ENCODE measurements around the gene CENPN.

Gene CENPN

GRCh38 chr16:81035975-81036750 lies 29.1 kb downstream of the CENPN start:
- DNase-seq, result peak; percentile 82

DNA sequence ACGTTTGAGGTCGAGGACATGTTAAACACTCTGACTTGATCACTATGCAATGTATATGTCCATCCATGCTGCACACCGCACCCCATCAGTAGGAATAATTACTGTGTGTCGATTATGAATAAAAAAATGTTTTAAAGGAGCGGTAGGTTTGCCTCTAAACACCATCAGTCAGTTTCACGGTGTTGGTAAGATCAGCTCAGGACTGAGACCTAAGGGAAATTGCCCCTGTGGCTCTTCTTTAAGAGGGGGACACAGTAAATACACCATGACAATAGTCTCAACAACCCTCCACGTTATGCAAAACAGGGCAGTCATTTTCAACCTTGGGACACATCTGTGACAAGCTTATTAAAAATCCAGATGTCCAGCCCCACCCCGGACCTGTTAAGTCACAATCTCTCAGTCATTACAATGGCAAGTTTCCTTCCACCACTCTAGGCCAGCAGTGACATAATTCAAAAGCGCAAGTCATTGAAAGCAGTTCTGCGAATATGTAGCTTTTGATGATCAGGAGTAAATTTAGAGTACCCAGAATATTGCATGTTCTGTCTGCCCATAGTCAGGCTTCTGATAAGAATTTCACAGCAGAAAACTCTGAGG lies 29.8 kb downstream of the CENPN start:
- no peak for DNase-seq

DNA sequence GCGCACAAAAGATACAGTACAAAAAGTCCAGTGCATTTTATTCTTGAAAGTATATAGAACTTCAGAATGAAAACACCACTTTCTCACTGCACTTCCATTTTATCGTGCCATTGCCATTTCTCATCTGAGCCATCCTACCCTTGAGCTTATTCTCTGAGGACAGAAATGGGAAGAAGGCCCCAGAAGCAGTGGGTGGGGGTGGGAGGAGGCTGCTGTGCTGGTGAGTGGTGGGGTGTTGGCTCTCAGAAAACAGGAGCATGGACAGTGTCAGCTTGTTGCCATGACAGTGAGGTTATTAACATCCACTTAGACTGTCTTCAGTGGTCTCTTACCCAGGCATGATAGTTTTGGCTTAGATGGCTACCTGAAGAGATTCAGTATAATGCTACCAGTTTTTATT lies 33.1 kb downstream of the CENPN start:
- no peak for DNase-seq

DNA sequence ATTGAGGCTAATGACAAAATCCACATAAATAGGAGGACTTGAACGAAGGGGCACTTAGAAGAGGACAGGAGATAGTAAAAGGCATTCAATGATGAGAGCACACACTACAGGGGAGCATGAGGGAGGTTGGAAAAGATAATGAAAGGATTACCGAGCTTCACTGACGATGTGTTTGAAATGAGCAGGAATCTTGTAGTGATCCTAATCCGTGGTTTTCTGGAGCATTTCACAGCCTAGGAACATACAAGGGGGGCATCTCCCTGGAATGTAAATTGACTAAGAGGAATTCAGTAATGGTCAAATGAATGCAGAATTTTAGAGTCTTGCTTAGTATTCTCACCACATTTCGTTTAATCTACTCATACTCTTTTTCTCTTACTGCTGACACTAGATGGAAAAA lies 33.8 kb downstream of the CENPN start:
- DNase-seq, result no peak

DNA sequence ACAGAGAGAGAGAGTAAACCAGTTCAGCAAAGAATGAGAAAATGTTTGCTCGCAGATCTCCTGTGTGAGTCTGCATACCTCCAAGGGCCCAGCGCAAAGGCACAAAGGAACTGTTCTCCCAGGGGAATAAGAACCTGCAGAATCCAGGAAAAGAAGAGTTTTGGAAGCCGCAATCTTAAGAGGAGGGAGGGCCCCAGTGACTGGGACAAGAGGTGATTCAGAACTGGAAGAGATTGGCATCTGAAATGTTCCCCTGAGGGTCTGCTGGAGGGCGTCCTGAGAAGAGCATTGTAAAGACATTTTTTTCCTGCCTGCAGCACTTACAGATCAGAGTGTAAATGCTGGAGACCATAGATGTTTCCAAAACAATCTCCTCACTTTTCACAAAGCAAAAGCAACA lies 34.7 kb downstream of the CENPN start:
- DNase-seq, result no peak

DNA sequence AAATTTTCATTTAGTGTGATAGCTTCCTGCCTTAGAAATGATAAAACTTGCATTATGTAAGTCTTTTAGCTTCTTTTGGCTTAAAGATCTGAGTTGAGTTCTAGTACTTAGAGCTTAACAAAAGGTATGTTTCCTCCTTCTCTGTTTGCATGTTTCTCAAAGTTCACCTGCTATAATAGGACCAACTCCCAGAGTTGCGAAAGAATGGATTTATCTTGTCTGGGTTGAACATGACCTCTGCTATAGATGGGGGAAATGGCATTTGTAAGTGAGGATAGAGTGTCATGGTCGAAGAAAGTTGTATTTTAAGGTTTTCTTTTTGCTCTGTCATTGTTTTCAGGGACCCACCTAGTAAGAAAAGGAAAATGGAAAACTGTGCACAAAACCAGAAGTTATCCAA lies 35.8 kb downstream of the CENPN start:
- DNase-seq, result no peak

- no peak for DNase-seq
These were observed 46.7 kb downstream of the CENPN start for GRCh38 chr16:81053761-81054160.

DNA sequence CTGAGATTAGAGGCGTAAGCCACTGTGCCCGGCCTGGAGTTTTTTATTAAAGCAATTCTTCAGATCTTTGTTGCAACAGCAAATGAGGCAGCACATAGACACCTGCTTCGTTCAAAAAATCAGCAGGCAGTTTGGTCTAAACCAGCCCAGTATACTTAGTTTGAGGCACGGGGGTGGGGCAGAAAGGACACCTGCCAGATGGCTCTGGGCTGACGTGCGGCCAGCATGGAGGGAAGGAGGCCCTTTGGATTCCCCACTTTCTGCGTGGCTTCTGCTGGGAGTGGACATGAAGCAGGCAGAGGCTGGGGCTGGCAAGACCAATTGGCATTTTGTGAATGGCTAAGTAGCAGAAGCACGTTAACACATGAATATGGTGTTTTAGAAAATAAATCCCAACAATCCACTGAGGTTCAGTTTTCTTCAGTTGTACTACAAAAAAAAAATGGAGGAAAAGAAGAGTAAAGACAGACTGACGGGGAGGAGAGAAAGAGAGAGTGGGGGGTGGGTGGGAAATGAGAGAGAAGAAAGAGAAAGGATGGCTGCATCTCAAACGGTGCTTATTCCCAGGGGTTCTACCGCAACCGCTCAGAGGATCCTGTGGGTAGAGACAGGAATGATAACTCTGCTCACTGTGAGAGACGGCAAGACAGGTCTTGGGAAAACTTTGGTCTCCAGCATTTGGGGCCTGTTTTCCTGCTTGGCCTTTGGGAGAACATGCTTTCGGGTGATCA lies 53.7 kb downstream of the CENPN start:
- DNase-seq, result no peak

DNA sequence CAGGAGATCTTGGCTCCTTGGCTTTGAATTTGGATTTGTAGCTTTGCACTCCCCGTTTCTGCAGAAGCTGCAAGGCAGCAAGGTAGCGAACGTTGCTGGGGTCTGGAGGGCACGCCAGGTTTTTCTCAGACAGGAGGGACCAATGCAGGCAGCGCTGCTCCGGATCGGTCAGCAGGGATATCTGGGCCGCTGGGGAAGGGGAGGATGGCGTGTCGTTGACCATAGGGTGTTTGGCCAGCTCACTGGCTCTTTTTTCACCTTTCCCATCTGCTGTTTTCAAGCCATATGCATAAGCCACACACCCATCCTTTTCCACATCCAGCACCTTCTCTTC lies 54.3 kb downstream of the CENPN start:
- no peak for DNase-seq

DNA sequence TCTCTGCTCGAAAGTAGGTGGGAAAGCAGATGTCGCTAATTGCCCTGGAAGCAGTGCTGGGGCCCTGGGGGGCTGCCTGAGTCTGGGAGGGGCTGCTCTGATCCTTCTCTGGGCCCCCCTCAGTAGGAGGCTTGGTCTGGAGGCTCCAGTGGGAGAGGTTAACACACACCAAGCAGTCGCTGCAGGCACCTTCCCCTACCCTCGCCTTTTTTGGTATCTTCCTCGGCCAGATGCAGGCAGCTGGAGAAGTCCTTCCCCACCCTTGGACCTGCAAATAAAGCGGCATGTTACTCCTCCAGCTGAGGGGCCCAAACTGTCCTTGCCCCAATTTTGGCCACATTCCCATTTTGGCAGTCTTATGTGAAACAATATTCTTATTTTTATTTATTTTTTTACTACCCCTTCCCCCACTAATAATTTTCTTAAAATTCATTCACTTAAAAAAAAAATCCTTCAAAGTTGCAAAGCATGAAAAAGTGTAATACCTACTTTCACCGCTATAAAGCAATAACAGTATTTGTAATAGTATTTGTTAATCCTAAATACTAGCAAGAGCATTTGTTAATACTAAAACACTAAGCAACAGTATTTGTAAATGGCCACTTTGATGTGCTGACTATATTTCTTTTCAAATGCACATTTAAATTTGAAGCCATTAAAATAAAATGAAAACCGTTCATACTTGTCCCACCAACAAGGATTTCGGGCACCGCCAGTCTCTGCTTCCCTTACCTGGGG lies 55.0 kb downstream of the CENPN start:
- no peak for DNase-seq

DNA sequence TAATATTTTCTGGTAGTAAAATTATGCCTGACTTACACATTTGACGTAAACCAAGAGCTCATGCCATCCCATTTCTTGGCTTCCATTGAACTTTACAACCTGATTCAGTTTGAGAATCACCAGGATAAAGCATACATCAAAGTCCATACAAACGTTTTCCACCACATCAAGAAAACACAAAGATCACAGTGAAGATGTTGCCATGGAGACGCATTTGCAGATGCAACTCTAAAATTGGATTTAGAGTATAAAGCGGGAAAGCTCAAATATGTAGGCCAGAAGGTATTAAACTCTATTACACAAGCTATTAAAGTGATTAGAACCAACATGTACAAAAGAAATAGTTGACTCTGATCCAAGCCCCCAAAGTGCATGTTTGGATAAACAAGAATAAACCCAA lies 59.7 kb downstream of the CENPN start:
- DNase-seq, result no peak

- no peak for DNase-seq
These were observed 60.2 kb downstream of the CENPN start for GRCh38 chr16:81067166-81067565.

- no peak for DNase-seq
These were observed 62.0 kb downstream of the CENPN start for GRCh38 chr16:81069063-81069462.

DNA sequence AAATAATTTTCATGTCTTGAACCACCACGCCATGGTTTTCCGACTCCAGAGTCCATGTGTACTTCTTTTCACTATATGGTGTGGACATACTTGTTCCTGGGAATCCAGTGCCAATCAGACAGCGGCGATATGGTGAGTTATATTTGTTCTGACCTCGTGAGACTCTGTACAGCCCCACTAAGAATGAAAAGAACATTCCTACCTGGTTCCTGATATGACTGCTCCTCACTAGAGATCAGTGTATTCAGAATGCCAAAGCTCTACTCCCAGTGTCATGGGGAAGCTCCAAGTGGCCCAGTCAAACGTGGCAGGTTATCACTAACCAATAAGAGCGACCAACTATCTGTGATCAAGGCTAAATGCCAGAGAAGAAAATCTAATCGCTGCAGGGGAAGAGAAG lies 64.0 kb downstream of the CENPN start:
- no peak for DNase-seq

- no peak for DNase-seq
These were observed 64.8 kb downstream of the CENPN start for GRCh38 chr16:81071805-81072204.

- DNase-seq, result no peak
These were observed 66.7 kb downstream of the CENPN start for GRCh38 chr16:81073560-81074330.

GRCh38 chr16:81076566-81077075 lies 69.6 kb downstream of the CENPN start:
- DNase-seq, result peak; percentile 99

DNA sequence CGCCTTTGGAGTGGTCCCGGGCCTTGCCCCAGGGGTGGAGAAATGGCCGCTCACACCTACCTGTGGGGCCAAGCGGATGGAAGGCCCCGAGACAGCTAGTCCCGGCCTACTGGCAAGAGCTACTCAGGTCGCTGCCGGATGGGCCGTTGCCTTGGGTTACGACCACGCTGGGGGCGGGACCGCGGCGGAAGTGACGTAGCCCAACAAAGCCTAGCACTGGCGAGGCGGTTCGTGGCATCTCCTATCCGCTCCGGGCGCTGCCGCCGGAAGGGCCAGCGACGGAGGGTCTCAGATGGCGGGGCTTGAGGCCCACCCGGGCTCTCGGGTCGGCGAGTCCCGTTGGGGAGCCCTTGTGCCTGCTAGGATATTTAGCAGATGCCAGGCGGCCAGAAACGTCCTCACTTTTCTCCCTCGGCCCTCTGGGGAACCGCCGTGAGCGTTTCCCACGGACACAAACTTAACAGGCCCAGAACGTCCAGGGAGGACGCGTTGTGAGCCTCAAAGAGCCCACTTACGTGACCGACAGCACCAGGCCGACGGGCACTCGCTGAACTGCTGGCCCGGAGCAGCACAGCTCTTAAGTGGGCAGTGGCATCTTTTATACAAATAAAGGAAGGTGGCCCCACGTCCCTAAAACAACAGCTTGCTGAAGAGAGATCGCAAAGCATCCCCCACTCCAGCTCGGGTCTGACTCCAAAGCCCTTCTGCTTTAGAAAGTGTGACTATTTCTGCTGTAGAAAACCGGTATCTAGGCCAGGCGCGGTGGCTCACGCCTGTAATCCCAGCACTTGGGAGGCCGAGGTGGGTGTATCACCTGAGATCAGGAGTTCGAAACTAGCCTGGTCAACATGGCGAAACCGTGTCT lies 70.3 kb downstream of the CENPN start, which contains the start of gene C16orf46:
TSS of gene C16orf46 (minus strand) at position 163 of the 865 bp plus-strand sequence. CDS start 13,283 bp downstream, outside the sequence.
- peak; percentile 100 for DNase-seq

DNA sequence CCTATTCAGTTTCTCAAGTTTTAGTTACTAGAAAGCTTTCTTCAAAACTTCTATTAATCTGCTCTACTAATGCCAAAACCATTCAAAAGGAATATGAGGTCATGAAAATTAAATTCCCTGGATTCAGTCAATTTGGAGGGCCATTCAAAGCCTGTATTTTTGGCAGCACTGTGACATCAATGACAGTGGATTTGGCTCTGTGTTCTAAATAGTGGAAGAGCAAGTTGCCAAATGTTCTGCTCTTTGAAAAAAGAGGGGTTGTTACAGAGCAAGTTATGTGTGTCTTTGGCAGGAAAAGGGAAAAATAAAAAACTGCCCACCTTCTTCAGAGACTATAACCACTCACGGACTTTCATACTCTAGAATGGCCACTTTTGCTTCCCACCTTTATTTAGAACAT lies 73.2 kb downstream of the CENPN start:
- no peak for DNase-seq

DNA sequence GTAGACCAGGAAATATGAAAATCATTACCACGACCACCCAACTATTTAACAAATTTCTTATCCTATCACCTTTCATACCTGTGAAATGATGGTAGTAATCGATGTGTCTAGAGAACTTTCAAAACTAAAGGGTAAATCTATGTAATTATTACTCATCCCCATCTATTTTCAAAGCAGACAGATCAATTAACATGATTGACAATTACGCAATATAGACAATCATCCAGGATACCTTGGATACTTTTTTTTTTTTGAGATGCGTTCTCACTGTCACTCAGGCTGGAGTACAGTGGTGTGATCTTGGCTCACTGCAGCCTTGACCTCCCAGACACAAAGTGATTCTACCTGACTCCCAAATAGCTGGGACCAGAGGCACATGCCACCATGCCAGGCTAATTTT lies 74.0 kb downstream of the CENPN start:
- DNase-seq, result no peak
